Esophagus squamous epithelium (tissue), 4 donors: ENCODE results near the gene ORMDL3.

Experiments used
- POLR2A ChIP-seq, 4 donors: fragments of 450-650 bp; IDR thresholded peaks; one replicate each; pipeline ENCODE4 v1.6.1; 2017; ENCODE audit warnings: antibody characterized with exemption in 4 of 4, mild to moderate bottlenecking in 4 of 4, moderate library complexity in 3 of 4
- TF ChIP-seq, protein P1 (sequence below), 6 experiments: fragments of 450-650 bp in 4 of 6; fragments of 200-600 bp in 2 of 6; sonication (generic) in 2 of 6; IDR thresholded peaks; one replicate each; pipeline ENCODE4 v1.5.1; 2016 to 2019; ENCODE audit warnings: antibody characterized with exemption in 6 of 6, mild to moderate bottlenecking in 4 of 6, moderate library complexity in 4 of 6

DNA sequence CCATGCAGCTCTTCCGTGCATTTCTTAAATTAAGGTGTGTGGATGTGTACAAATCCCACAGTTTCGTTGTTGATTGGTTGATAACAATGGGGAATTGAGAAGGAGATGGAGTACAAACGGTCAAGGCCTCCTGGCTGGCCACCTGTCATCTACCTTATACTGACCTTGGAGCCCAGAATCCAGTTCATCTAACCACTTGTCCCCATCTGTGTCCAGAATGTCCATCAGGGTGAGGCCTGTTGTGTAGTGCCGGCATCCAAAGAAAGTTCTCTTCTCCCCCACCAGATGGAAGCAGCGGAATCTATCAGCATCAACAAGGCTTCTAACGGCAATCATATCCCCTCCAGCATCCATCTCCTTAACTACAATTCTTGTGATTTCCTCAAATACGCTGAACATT is 10.5 kb downstream of the ORMDL3 start:
- TF ChIP-seq, protein P1, sequence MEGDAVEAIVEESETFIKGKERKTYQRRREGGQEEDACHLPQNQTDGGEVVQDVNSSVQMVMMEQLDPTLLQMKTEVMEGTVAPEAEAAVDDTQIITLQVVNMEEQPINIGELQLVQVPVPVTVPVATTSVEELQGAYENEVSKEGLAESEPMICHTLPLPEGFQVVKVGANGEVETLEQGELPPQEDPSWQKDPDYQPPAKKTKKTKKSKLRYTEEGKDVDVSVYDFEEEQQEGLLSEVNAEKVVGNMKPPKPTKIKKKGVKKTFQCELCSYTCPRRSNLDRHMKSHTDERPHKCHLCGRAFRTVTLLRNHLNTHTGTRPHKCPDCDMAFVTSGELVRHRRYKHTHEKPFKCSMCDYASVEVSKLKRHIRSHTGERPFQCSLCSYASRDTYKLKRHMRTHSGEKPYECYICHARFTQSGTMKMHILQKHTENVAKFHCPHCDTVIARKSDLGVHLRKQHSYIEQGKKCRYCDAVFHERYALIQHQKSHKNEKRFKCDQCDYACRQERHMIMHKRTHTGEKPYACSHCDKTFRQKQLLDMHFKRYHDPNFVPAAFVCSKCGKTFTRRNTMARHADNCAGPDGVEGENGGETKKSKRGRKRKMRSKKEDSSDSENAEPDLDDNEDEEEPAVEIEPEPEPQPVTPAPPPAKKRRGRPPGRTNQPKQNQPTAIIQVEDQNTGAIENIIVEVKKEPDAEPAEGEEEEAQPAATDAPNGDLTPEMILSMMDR (IDR thresholded peaks at IDR 0.05): no peak
- no peak for TF ChIP-seq POLR2A (IDR thresholded peaks at IDR 0.05)
